ENCODE results near the gene KRTAP6-2. TPM values are rescaled to one million over a fixed set of nuclear protein-coding genes. Genes with fewer than 3 reads are reported as not detected.

KRTAP6-2 gene
- total and polyA plus RNA-seq, 10 of the 15 experiments (the other 5 are each of a cell fraction or from before 2014, with no cell fraction given), result not detected

- H3K9me3 ChIP-seq (replicated peaks; ENCODE audit: control insufficient read depth, insufficient read depth, low read length), result no peaks in the 10 kb centered on the region
- DNase-seq (ENCODE audit: low read depth, low spot score) (no peak), FAIRE-seq (no peak), ATAC-seq (no peak)
- H3K27ac ChIP-seq (ENCODE audit: control insufficient read depth, insufficient read depth), result no peak overlapping the region
- no TSS peak for BruUV-seq (replicated peaks)
- ChIA-PET SMC1A (ENCODE audit: uncharacterized antibody, unreplicated experiment) (interaction anchor here (1.4 kb wide), 1 partner anchor 141 kb away, joined by 3 read pairs; no protein-coding TSS in a partner anchor), RAD21 (ENCODE audit: unreplicated experiment) (no interaction called here), POLR2A (no interaction called here), CTCF (no interaction called here)
- TF ChIP-seq ZBTB40 (IDR thresholded peaks at IDR 0.05; ENCODE audit: borderline replicate concordance) (no peak), RAD21 (IDR thresholded peaks at IDR 0.05; ENCODE audit: insufficient read depth, low read depth, low read length) (no peak), CUX1 (IDR thresholded peaks at IDR 0.05; ENCODE audit: insufficient replicate concordance, low read depth, low read length) (no peak), SIX5 (IDR thresholded peaks at IDR 0.05; ENCODE audit: low read depth, low read length, severe bottlenecking) (no peak)
- no peaks in the 10 kb centered on the region for H3K36me3 ChIP-seq (ENCODE audit: control insufficient read depth in 2 of 2, insufficient read depth in 2 of 2, low read length in 1 of 2)
- H3K27me3 ChIP-seq (replicated peaks in 1 of 2; ENCODE audit: control insufficient read depth in 2 of 2, insufficient read depth in 2 of 2, low read length in 1 of 2), result no peaks in the 10 kb centered on the region
- in situ Hi-C loops (cut with MboI), result no loop called here
- H3K4me2 ChIP-seq (ENCODE audit: control insufficient read depth, insufficient read depth), result no peak overlapping the region
- no peak overlapping the region for H3K4me3 ChIP-seq
- H3K4me1 ChIP-seq (ENCODE audit: control insufficient read depth, insufficient read depth, low read length), result no peaks in the 10 kb centered on the region
- no peak overlapping the region for H3K9ac ChIP-seq (ENCODE audit: control insufficient read depth, insufficient read depth, low read length)
- WGBS (ENCODE audit: insufficient coverage, insufficient replicate concordance, low lambda C conversion rate, missing lambda C conversion rate), result 0% methylated on average over 1 of the region's 1 CpG
- intact Hi-C loops (cut with micrococcal nuclease; ENCODE audit: unreplicated experiment), result no loop called here
- no peak overlapping the region for H2AFZ ChIP-seq (ENCODE audit: control insufficient read depth, low read depth, low read length)
- H3K79me2 ChIP-seq (ENCODE audit: control insufficient read depth, insufficient read depth, low read length), result no peaks in the 10 kb centered on the region
- H4K20me1 ChIP-seq (ENCODE audit: control insufficient read depth, insufficient read depth), result no peaks in the 10 kb centered on the region
Measured at GRCh38 chr21:30646904-30647414, 48.3 kb upstream of the KRTAP6-2 start.

All from GM12878 (cell line).